Measurements from ENCODE around the gene YAP1.
A peak's percentile ranks its signal among the peaks of the same experiment; 100 is the strongest.
"Not testable (repeated sequence)": the region's sequence is repeated elsewhere in the genome, so short reads cannot be mapped to it uniquely, and the experiment has no call there.

The YAP1 gene

GRCh38 chr11:102187416-102188151 is 77.3 kb downstream of the YAP1 start:
- Histone ChIP-seq H3K9me3 (ENCODE audit: insufficient read depth, low read depth, low read length) (no peaks in the 10 kb centered on the region), H3K36me3 (ENCODE audit: insufficient read depth, low read length) (peaks cover 16% of the 10 kb centered on the region), H3K9ac (ENCODE audit: low read depth, low read length) (no peak overlapping the region), H3K4me1 (ENCODE audit: insufficient read depth, low read length) (peaks cover 31% of the 10 kb centered on the region), H3K27ac (ENCODE audit: low read depth, low read length) (no peak overlapping the region), H3K4me3 (ENCODE audit: low read length) (no peak overlapping the region), H3K27me3 (ENCODE audit: insufficient read depth, low read length) (no peaks in the 10 kb centered on the region)
- WGBS: 89% methylated on average over 8 of the region's 8 CpGs

DNA sequence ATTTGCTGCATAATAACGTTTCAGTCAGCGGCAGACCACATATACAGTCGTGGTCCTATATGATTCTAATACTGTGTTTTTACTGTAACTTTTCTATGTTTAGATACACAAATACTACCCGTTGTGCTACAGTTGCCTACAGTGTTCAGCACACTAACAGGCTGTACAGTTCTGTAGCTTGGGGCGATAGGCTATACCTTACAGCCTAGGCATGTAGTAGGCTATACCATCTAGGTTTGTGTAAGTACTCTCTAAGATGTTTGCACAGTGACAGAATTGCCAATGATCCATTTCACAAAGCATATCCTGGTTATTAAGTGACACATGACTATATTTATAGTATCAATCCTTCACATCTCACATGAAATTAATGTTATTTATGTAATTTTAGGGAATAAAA is 78.2 kb downstream of the YAP1 start:
- H3K9ac ChIP-seq (ENCODE audit: low read depth, low read length): no peak overlapping the region
- no peak overlapping the region for H3K27ac ChIP-seq (ENCODE audit: low read depth, low read length)
- WGBS: 79% methylated on average over 5 of the region's 5 CpGs
- no peaks in the 10 kb centered on the region for H3K27me3 ChIP-seq (ENCODE audit: insufficient read depth, low read length)
- no peak overlapping the region for H3K4me3 ChIP-seq (ENCODE audit: low read length)
- H3K4me1 ChIP-seq (ENCODE audit: insufficient read depth, low read length): peaks cover 34% of the 10 kb centered on the region
- peaks cover 17% of the 10 kb centered on the region for H3K36me3 ChIP-seq (ENCODE audit: insufficient read depth, low read length)
- no peaks in the 10 kb centered on the region for H3K9me3 ChIP-seq (ENCODE audit: insufficient read depth, low read depth, low read length)

DNA sequence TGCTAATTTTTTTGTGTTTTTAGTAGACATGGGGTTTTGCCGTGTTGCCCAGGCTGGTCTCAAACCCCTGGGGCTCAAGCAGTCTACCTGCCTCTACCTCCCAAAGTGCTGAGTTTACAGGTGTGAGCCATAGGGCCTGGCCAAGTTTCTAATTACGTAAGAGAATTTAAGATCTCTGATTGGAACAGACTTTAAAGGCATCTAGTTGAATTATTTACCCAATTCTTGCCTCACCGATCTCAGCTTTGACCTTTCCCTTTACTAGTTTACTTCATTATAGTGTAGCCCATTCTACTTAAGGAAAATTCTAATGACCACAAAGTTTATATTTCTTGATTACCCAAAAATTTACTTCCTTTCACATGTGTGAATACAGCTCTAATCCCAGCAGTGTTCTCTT is 81.6 kb downstream of the YAP1 start:
- Histone ChIP-seq H3K36me3 (ENCODE audit: insufficient read depth, low read length) (peaks cover 16% of the 10 kb centered on the region), H3K27me3 (ENCODE audit: insufficient read depth, low read length) (no peaks in the 10 kb centered on the region), H3K4me1 (ENCODE audit: insufficient read depth, low read length) (peaks cover 25% of the 10 kb centered on the region), H3K27ac (ENCODE audit: low read depth, low read length) (no peak overlapping the region), H3K9me3 (ENCODE audit: insufficient read depth, low read depth, low read length) (no peaks in the 10 kb centered on the region), H3K9ac (ENCODE audit: low read depth, low read length) (no peak overlapping the region), H3K4me3 (ENCODE audit: low read length) (no peak overlapping the region)
- WGBS: 94% methylated on average over 3 of the region's 3 CpGs

DNA sequence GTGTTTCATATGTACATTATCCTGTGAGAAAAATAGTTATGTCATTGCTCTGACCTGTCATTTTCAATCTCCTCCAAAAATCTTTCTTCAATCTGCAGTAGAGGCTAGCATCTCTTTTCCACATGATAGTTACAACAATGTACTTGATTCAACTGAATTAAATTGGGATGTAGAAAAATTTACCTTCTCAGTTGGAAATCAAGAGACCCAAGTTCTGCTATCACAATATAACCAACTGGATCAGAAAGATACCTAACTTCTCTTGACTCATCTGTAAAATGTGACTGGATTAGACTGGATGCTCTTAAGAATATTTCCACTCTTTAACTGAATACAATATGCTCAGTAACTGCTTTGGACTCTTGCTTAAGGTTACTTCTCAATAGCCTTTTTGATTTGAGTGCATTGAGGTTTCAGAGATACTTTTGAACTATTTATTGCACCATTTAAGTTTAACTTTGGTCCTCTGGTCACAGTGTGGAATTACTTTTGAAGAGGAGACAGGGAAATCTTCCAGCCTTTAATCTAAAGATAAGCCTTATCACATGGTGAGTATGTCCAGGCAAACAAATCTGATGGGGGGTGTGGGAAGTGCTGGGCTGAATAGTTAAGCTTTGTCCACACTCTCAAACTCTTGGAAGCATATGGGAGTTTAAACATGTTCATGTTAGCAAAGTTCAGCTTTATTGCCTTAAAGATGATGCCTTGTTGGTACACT is 82.3 kb downstream of the YAP1 start:
- H3K27me3 ChIP-seq (ENCODE audit: insufficient read depth, low read length): no peaks in the 10 kb centered on the region
- H3K9me3 ChIP-seq (ENCODE audit: insufficient read depth, low read depth, low read length): no peaks in the 10 kb centered on the region
- H3K27ac ChIP-seq (ENCODE audit: low read depth, low read length): no peak overlapping the region
- peaks cover 16% of the 10 kb centered on the region for H3K36me3 ChIP-seq (ENCODE audit: insufficient read depth, low read length)
- H3K4me3 ChIP-seq (ENCODE audit: low read length): no peak overlapping the region
- H3K4me1 ChIP-seq (ENCODE audit: insufficient read depth, low read length): peaks cover 25% of the 10 kb centered on the region
- H3K9ac ChIP-seq (ENCODE audit: low read depth, low read length): no peak overlapping the region

- no peak overlapping the region for H3K27ac ChIP-seq (ENCODE audit: low read depth, low read length)
- no peak overlapping the region for H3K4me3 ChIP-seq (ENCODE audit: low read length)
- H3K4me1 ChIP-seq (ENCODE audit: insufficient read depth, low read length): peaks cover 37% of the 10 kb centered on the region
Observed at GRCh38 chr11:102194257-102194656, 84.0 kb downstream of the YAP1 start.

DNA sequence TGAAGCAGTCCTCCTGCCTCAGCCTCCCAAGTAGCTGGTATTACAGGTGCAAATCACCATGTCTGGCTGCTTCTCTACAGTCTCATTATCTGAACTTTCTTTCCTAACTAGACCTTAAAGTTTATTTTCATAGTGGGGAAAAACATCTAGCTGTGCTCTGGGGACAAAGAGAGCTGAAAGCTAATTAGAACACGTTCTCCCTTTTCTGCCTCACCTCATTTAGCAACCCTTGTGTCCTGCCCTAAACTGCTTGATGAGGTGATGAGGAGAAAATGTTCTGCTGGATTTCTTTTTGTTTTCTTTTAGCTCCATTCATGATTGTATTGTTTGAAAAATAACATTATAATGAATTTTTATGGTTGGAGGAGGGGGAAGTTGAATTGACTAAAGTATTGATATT is 84.7 kb downstream of the YAP1 start:
- no peak overlapping the region for H3K27ac ChIP-seq (ENCODE audit: low read depth, low read length)
- H3K4me1 ChIP-seq (ENCODE audit: insufficient read depth, low read length): peaks cover 44% of the 10 kb centered on the region
- no peaks in the 10 kb centered on the region for H3K9me3 ChIP-seq (ENCODE audit: insufficient read depth, low read depth, low read length)
- no peak overlapping the region for H3K9ac ChIP-seq (ENCODE audit: low read depth, low read length)
- peaks cover 12% of the 10 kb centered on the region for H3K36me3 ChIP-seq (ENCODE audit: insufficient read depth, low read length)
- H3K27me3 ChIP-seq (ENCODE audit: insufficient read depth, low read length): no peaks in the 10 kb centered on the region
- H3K4me3 ChIP-seq (ENCODE audit: low read length): no peak overlapping the region
- WGBS: 88% methylated on average over 1 of the region's 1 CpG

More at GRCh38 chr11:102194257-102194656, 84.0 kb downstream of the YAP1 start:
- Histone ChIP-seq H3K36me3 (ENCODE audit: insufficient read depth, low read length) (peaks cover 12% of the 10 kb centered on the region), H3K9me3 (ENCODE audit: insufficient read depth, low read depth, low read length) (no peaks in the 10 kb centered on the region), H3K27me3 (ENCODE audit: insufficient read depth, low read length) (no peaks in the 10 kb centered on the region), H3K9ac (ENCODE audit: low read depth, low read length) (no peak overlapping the region)

DNA sequence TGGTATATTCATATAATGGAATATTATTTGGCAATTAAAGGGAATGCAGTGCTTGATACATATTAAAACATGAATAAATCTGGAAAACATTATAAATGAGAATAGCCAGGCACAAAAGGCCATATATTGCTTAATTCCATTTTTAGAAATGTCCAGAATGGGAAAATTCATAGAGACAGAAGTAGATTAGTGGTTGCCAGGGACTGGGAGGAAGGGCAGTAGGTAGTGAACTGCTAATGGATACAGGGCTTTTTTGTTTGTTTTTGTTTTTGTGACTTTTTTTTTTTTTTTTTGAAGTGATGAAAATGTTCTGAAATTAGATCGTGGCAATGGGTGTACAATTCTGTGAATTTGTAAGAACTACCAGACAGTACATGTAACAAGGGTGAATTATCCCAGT is 86.1 kb downstream of the YAP1 start:
- H3K36me3 ChIP-seq (ENCODE audit: insufficient read depth, low read length): peaks cover 12% of the 10 kb centered on the region
- no peaks in the 10 kb centered on the region for H3K27me3 ChIP-seq (ENCODE audit: insufficient read depth, low read length)
- WGBS: 80% methylated on average over 1 of the region's 1 CpG
- no peaks in the 10 kb centered on the region for H3K9me3 ChIP-seq (ENCODE audit: insufficient read depth, low read depth, low read length)
- peaks cover 57% of the 10 kb centered on the region for H3K4me1 ChIP-seq (ENCODE audit: insufficient read depth, low read length)
- H3K9ac ChIP-seq (ENCODE audit: low read depth, low read length): no peak overlapping the region
- H3K27ac ChIP-seq (ENCODE audit: low read depth, low read length): 0 out of 2 replicates have a peak overlapping the region, but pooled peaks have one; percentile 90
- H3K4me3 ChIP-seq (ENCODE audit: low read length): no peak overlapping the region

- Histone ChIP-seq H3K4me1 (ENCODE audit: insufficient read depth, low read length) (peaks cover 61% of the 10 kb centered on the region), H3K36me3 (ENCODE audit: insufficient read depth, low read length) (peaks cover 12% of the 10 kb centered on the region), H3K27ac (ENCODE audit: low read depth, low read length) (peak overlapping the region; percentile 90), H3K9me3 (ENCODE audit: insufficient read depth, low read depth, low read length) (no peaks in the 10 kb centered on the region), H3K27me3 (ENCODE audit: insufficient read depth, low read length) (no peaks in the 10 kb centered on the region), H3K9ac (ENCODE audit: low read depth, low read length) (0 out of 2 replicates have a peak overlapping the region, but pooled peaks have one; percentile 49), H3K4me3 (ENCODE audit: low read length) (no peak overlapping the region)
- 40% methylated on average over 2 of the region's 3 CpGs for WGBS
Observed at GRCh38 chr11:102196816-102197215, 86.6 kb downstream of the YAP1 start.

- peaks cover 9% of the 10 kb centered on the region for H3K36me3 ChIP-seq (ENCODE audit: insufficient read depth, low read length)
- 0% methylated on average over 2 of the region's 2 CpGs for WGBS
Observed at GRCh38 chr11:102197670-102198139, 87.5 kb downstream of the YAP1 start.

GRCh38 chr11:102199673-102200072 is 89.4 kb downstream of the YAP1 start:
- 98% methylated on average over 2 of the region's 2 CpGs for WGBS
- H3K9me3 ChIP-seq (ENCODE audit: insufficient read depth, low read depth, low read length): no peaks in the 10 kb centered on the region
- no peak overlapping the region for H3K27ac ChIP-seq (ENCODE audit: low read depth, low read length)
- H3K9ac ChIP-seq (ENCODE audit: low read depth, low read length): no peak overlapping the region
- no peak overlapping the region for H3K4me3 ChIP-seq (ENCODE audit: low read length)
- peaks cover 5% of the 10 kb centered on the region; the same call in 1 of the 2 replicates for H3K36me3 ChIP-seq (ENCODE audit: insufficient read depth, low read length)
- no peaks in the 10 kb centered on the region for H3K27me3 ChIP-seq (ENCODE audit: insufficient read depth, low read length)
- peaks cover 82% of the 10 kb centered on the region for H3K4me1 ChIP-seq (ENCODE audit: insufficient read depth, low read length)

More at GRCh38 chr11:102197670-102198139, 87.5 kb downstream of the YAP1 start:
- no peaks in the 10 kb centered on the region for H3K9me3 ChIP-seq (ENCODE audit: insufficient read depth, low read depth, low read length)
- H3K9ac ChIP-seq (ENCODE audit: low read depth, low read length): peak overlapping the region; percentile 49
- peaks cover 64% of the 10 kb centered on the region for H3K4me1 ChIP-seq (ENCODE audit: insufficient read depth, low read length)
- H3K4me3 ChIP-seq (ENCODE audit: low read length): peak overlapping the region; percentile 24
- H3K27me3 ChIP-seq (ENCODE audit: insufficient read depth, low read length): no peaks in the 10 kb centered on the region
- peak overlapping the region; percentile 90 for H3K27ac ChIP-seq (ENCODE audit: low read depth, low read length)

DNA sequence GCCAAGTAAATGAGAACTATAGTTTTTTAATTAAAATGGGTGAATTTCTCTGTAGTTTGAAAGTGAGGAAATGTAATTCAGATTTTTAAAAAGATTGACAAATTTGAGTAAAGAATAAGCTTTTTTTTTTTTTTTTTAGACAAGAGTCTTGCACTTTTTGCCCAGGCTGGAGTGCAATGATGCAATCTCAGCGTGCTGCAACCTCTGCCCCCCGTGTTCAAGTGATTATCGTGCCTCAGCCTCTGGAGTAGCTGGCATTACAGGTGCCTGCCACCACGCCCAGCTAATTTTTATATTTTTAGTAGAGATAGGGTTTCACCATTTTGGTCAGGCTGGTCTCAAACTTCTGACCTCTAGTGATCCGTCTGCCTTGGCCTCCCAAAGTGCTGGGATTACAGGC is 90.1 kb downstream of the YAP1 start:
- H3K4me1 ChIP-seq (ENCODE audit: insufficient read depth, low read length): peaks cover 88% of the 10 kb centered on the region
- not testable (repeated sequence) for H3K36me3 ChIP-seq (ENCODE audit: insufficient read depth, low read length); H3K4me3 ChIP-seq (ENCODE audit: low read length); H3K9ac ChIP-seq (ENCODE audit: low read depth, low read length); H3K27ac ChIP-seq (ENCODE audit: low read depth, low read length); H3K9me3 ChIP-seq (ENCODE audit: insufficient read depth, low read depth, low read length); H3K27me3 ChIP-seq (ENCODE audit: insufficient read depth, low read length)
- 90% methylated on average over 5 of the region's 5 CpGs for WGBS

Data from HUES64 (cell line).